Measurements from ENCODE around the gene FGD5. TPM values are rescaled to one million over a fixed set of nuclear protein-coding genes. Genes with fewer than 3 reads are reported as not detected.

FGD5 gene
- polyA plus RNA-seq, 3 donors: 0.03 TPM; not detected in 2

GRCh38 chr3:14864131-14864530, 45.4 kb downstream of the FGD5 start:
- H3K4me2 ChIP-seq (replicated peaks; ENCODE audit: extremely low read depth, low read length, poor library complexity, severe bottlenecking): no peak overlapping the region
- H3K9ac ChIP-seq (ENCODE audit: insufficient read depth, low read length, poor library complexity, severe bottlenecking): no peak overlapping the region
- H3K27ac Mint-ChIP-seq: no peak overlapping the region
- H3K4me1 Mint-ChIP-seq: peaks cover 7% of the 10 kb centered on the region
- H4K20me1 ChIP-seq (ENCODE audit: insufficient read depth, low read length): no peaks in the 10 kb centered on the region
- 95% methylated on average over 14 of the region's 14 CpGs for WGBS (ENCODE audit: insufficient coverage)
- H3K27ac ChIP-seq (ENCODE audit: low read depth in 1 of 2, low read length in 2 of 2): no peak overlapping the region
- H3K36me3 ChIP-seq (replicated peaks in 1 of 2; ENCODE audit: control insufficient read depth in 1 of 2, insufficient read depth in 2 of 2, low read length in 2 of 2): no peaks in the 10 kb centered on the region
- intact Hi-C loops (cut with micrococcal nuclease): no loop called here
- H3K36me3 Mint-ChIP-seq: no peaks in the 10 kb centered on the region
- H3K4me3 Mint-ChIP-seq: no peak overlapping the region
- H3K27me3 Mint-ChIP-seq (ENCODE audit: low read depth in 3 of 3): peaks cover 2 to 3% (median 2%) of the 10 kb centered on the region in 3 donors
- H3K9me3 ChIP-seq (replicated peaks in 1 of 2; ENCODE audit: control insufficient read depth in 1 of 2, insufficient read depth in 1 of 2, low read length in 2 of 2): no peaks in the 10 kb centered on the region
- no peaks in the 10 kb centered on the region for H3K4me1 ChIP-seq (ENCODE audit: control insufficient read depth in 1 of 2, insufficient read depth in 2 of 2, low read length in 2 of 2)
- H2AFZ ChIP-seq (ENCODE audit: insufficient read depth, low read depth, low read length, poor library complexity, severe bottlenecking): no peak overlapping the region
- no peak for DNase-seq
- no peaks in the 10 kb centered on the region for H3K27me3 ChIP-seq (ENCODE audit: control insufficient read depth in 2 of 2, insufficient read depth in 2 of 2, low read length in 2 of 2)
- no peaks in the 10 kb centered on the region for H3K79me2 ChIP-seq (ENCODE audit: insufficient read depth, low read length)
- H3K9me3 Mint-ChIP-seq: no peaks in the 10 kb centered on the region
- no peak for TF ChIP-seq CTCF (IDR thresholded peaks at IDR 0.05)
- no peak overlapping the region for H3K4me3 ChIP-seq (replicated peaks in 1 of 3; ENCODE audit: low read depth in 2 of 3, low read length in 3 of 3)

- no peak for DNase-seq
- intact Hi-C loops (cut with micrococcal nuclease): no loop called here
- H3K4me3 Mint-ChIP-seq: no peak overlapping the region
- no peaks in the 10 kb centered on the region for H3K9me3 ChIP-seq (replicated peaks in 1 of 2; ENCODE audit: control insufficient read depth in 1 of 2, insufficient read depth in 1 of 2, low read length in 2 of 2)
- H4K20me1 ChIP-seq (ENCODE audit: insufficient read depth, low read length): no peaks in the 10 kb centered on the region
- no peaks in the 10 kb centered on the region for H3K9me3 Mint-ChIP-seq
- H3K36me3 ChIP-seq (replicated peaks in 1 of 2; ENCODE audit: control insufficient read depth in 1 of 2, insufficient read depth in 2 of 2, low read length in 2 of 2): no peaks in the 10 kb centered on the region
- no peak overlapping the region for H3K4me3 ChIP-seq (replicated peaks in 1 of 3; ENCODE audit: low read depth in 2 of 3, low read length in 3 of 3)
- no peak for TF ChIP-seq CTCF (IDR thresholded peaks at IDR 0.05)
- H3K27ac ChIP-seq (ENCODE audit: low read depth in 1 of 2, low read length in 2 of 2): no peak overlapping the region
- no peak overlapping the region for H2AFZ ChIP-seq (ENCODE audit: insufficient read depth, low read depth, low read length, poor library complexity, severe bottlenecking)
- H3K4me2 ChIP-seq (replicated peaks; ENCODE audit: extremely low read depth, low read length, poor library complexity, severe bottlenecking): no peak overlapping the region
- no peaks in the 10 kb centered on the region for H3K27me3 ChIP-seq (ENCODE audit: control insufficient read depth in 2 of 2, insufficient read depth in 2 of 2, low read length in 2 of 2)
- H3K9ac ChIP-seq (ENCODE audit: insufficient read depth, low read length, poor library complexity, severe bottlenecking): no peak overlapping the region
- peaks cover under 1% of the 10 kb centered on the region for H3K4me1 Mint-ChIP-seq
- H3K27me3 Mint-ChIP-seq (ENCODE audit: low read depth in 3 of 3): peaks cover 0 to 2% (median 0%) of the 10 kb centered on the region in 3 donors
- H3K36me3 Mint-ChIP-seq: no peaks in the 10 kb centered on the region
- no peaks in the 10 kb centered on the region for H3K79me2 ChIP-seq (ENCODE audit: insufficient read depth, low read length)
- 100% methylated on average over 3 of the region's 5 CpGs for WGBS (ENCODE audit: insufficient coverage)
- no peak overlapping the region for H3K27ac Mint-ChIP-seq
- H3K4me1 ChIP-seq (ENCODE audit: control insufficient read depth in 1 of 2, insufficient read depth in 2 of 2, low read length in 2 of 2): no peaks in the 10 kb centered on the region
Observed at GRCh38 chr3:14866627-14867026, 47.9 kb downstream of the FGD5 start.
